Keratinocyte (primary cell): ENCODE measurements around the gene CKM. TPM values are rescaled to one million over a fixed set of nuclear protein-coding genes. Genes with fewer than 3 reads are reported as not detected.

Source experiments
- DNase-seq: peaks from one replicate; pipeline ENCODE4 v3.0.0-alpha.2; 2011; ENCODE audit warnings: low read depth, missing footprints, low spot score
- FAIRE-seq: peaks from 2 replicates; lab custom pipeline; 2011; peaks lifted over from hg19 to GRCh38; lab: Jason Lieb, UNC
- H2AFZ ChIP-seq: 2 replicates; pipeline ENCODE4 v1.6.0; 2012; ENCODE audit warnings: low read length, control low read depth, inconsistent platforms; ENCODE audit not compliant: control insufficient read depth
- H3K27ac ChIP-seq: 2 replicates; pipeline ENCODE4 v1.5.1; 2011; ENCODE audit warnings: low read length; ENCODE audit not compliant: control insufficient read depth, insufficient read depth
- H3K27me3 ChIP-seq: 3 replicates; pipeline ENCODE4 v1.6.0; 2011; ENCODE audit warnings: low read length; ENCODE audit not compliant: control insufficient read depth, insufficient read depth; ENCODE audit errors: extremely low read depth
- H3K36me3 ChIP-seq, 2 experiments: 2 replicates in 1 of 2; 3 replicates in 1 of 2; pipeline ENCODE4 v1.5.1; 2011; ENCODE audit warnings: low read length in 2 of 2, mild to moderate bottlenecking in 1 of 2; ENCODE audit not compliant: control insufficient read depth in 2 of 2, insufficient read depth in 2 of 2; ENCODE audit errors: extremely low read depth in 1 of 2
- H3K4me1 ChIP-seq: 3 replicates; pipeline ENCODE4 v1.5.1; 2011; ENCODE audit warnings: low read length; ENCODE audit not compliant: control insufficient read depth, insufficient read depth; ENCODE audit errors: extremely low read depth
- H3K4me2 ChIP-seq: 3 replicates; pipeline ENCODE4 v1.6.0; 2011; ENCODE audit warnings: low read depth, low read length; ENCODE audit not compliant: control insufficient read depth, insufficient read depth; ENCODE audit errors: extremely low read depth
- H3K4me3 ChIP-seq, 3 experiments: fragments of 200-600 bp in 1 of 3; sonication (generic) in 1 of 3; 2 replicates in 2 of 3; 3 replicates in 1 of 3; pipeline ENCODE4 v1.5.1; 2011 to 2016; ENCODE audit warnings: low read length in 3 of 3, mild to moderate bottlenecking in 3 of 3, control low read depth in 2 of 3, inconsistent platforms in 1 of 3, low read depth in 1 of 3, mixed read lengths in 1 of 3, mixed run types in 1 of 3, moderate library complexity in 1 of 3; ENCODE audit not compliant: control insufficient read depth in 2 of 3, insufficient read depth in 2 of 3; ENCODE audit errors: extremely low read depth in 1 of 3
- H3K79me2 ChIP-seq: 2 replicates; pipeline ENCODE4 v1.6.0; 2012; ENCODE audit warnings: low read length; ENCODE audit not compliant: control insufficient read depth, insufficient read depth
- H3K9ac ChIP-seq: 3 replicates; pipeline ENCODE4 v1.6.0; 2011; ENCODE audit warnings: low read length; ENCODE audit not compliant: control insufficient read depth, insufficient read depth; ENCODE audit errors: extremely low read depth
- H3K9me1 ChIP-seq: 3 replicates; pipeline ENCODE4 v1.6.0; 2011; ENCODE audit warnings: low read length; ENCODE audit not compliant: control insufficient read depth, insufficient read depth; ENCODE audit errors: extremely low read depth
- H3K9me3 ChIP-seq: 2 replicates; pipeline ENCODE4 v1.5.1; 2012; ENCODE audit warnings: low read depth, low read length; ENCODE audit not compliant: control insufficient read depth
- H4K20me1 ChIP-seq: 3 replicates; pipeline ENCODE4 v1.6.0; 2011; ENCODE audit warnings: low read length; ENCODE audit not compliant: control insufficient read depth, insufficient read depth; ENCODE audit errors: extremely low read depth
- EZH2 ChIP-seq: IDR thresholded peaks from one replicate; pipeline ENCODE4 v1.6.1; 2012; ENCODE audit warnings: inconsistent platforms, mild to moderate bottlenecking, low read length, moderate library complexity
- dilution Hi-C: fragments of 300-500 bp; cut with MboI; formaldehyde crosslinking; loops from one replicate; pipeline ENCODE4 v1.7.0; 2020; ENCODE audit warnings: low sequenced_read_pairs; ENCODE audit not compliant: extremely low pct_ligation_motif_present
- polyA plus RNA-seq, 5 experiments: library from polyadenylated mRNA; depleted of rRNA in 3 of 5; stranded (reverse) in 3 of 5; stranded (forward) in 1 of 5; unstranded in 1 of 5; fragments of >200 nt; gene quantifications; 1 replicate in 1 of 5; 2 replicates in 3 of 5; 3 replicates in 1 of 5; pipeline versions ENCODE4 v1.2.1 to v1.2.3, GENCODE V29; 2011 to 2012; ENCODE audit warnings: missing spikeins in 2 of 5, low read depth in 1 of 5, low replicate concordance in 1 of 5
- TF ChIP-seq, protein P1 (sequence below), 3 experiments: IDR thresholded peaks in 1 of 3; conservative IDR thresholded peaks in 1 of 3; optimal IDR thresholded peaks in 1 of 3; 2 replicates in 2 of 3; 3 replicates in 1 of 3; pipeline versions ENCODE3 to v1.5.1; 2011; ENCODE audit warnings: low read length in 3 of 3, mild to moderate bottlenecking in 3 of 3, moderate library complexity in 2 of 3, control low read depth in 1 of 3, inconsistent platforms in 1 of 3; ENCODE audit not compliant: insufficient read depth in 2 of 3; ENCODE audit errors: extremely low read depth in 1 of 3

The CKM gene
- polyA plus RNA-seq, 1 donor (not counting 4 experiments of a cell fraction or from before 2014, with no cell fraction given) = not detected

DNA sequence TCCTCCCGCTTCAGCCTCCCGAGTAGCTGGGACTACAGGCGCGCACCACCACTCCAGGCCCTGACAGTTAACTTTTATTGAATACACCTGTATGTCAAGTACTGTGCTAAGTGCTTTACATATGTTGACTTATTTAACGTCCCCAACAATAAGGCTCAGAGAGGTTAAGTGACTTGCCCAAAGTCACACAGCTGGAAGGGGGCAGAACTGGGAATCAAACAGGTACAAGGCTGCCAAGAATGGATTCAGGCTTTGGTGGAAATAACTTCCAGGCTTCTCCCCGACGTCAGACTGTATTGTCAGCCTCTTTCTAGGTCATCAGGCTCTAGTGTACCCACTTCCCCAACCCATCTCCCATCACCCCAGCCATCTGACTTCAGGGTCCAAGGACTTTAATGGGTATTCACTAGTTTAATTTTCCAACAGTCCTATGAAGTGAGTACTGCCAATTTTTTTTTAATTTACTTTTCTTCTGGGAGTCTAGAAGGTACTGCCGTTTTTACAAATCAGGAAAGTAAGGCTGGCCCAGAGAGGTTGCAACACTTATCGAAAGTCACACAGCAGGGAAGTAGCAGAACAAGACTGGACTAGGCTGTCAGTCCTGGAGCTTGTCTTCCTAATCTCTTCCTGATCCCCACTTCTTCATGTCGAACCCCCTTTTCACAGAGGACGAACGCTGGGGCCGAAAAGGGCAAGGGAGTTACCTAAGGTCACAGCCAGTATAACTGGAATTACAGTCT is 4.9 kb upstream of the CKM start:
- Histone ChIP-seq H3K4me2 (no peak overlapping the region), H2AFZ (no peak overlapping the region), H3K27me3 (peaks cover 10% of the 10 kb centered on the region), H3K9me3 (no peaks in the 10 kb centered on the region), H3K9ac (no peak overlapping the region), H3K36me3 (no peaks in the 10 kb centered on the region), H3K9me1 (no peaks in the 10 kb centered on the region), H4K20me1 (no peaks in the 10 kb centered on the region), H3K27ac (no peak overlapping the region), H3K79me2 (no peaks in the 10 kb centered on the region), H3K4me1 (no peaks in the 10 kb centered on the region), H3K4me3 (no peak overlapping the region)
- DNase-seq (no peak), FAIRE-seq (no peak)
- dilution Hi-C loops = no loop called here
- TF ChIP-seq, protein P1, sequence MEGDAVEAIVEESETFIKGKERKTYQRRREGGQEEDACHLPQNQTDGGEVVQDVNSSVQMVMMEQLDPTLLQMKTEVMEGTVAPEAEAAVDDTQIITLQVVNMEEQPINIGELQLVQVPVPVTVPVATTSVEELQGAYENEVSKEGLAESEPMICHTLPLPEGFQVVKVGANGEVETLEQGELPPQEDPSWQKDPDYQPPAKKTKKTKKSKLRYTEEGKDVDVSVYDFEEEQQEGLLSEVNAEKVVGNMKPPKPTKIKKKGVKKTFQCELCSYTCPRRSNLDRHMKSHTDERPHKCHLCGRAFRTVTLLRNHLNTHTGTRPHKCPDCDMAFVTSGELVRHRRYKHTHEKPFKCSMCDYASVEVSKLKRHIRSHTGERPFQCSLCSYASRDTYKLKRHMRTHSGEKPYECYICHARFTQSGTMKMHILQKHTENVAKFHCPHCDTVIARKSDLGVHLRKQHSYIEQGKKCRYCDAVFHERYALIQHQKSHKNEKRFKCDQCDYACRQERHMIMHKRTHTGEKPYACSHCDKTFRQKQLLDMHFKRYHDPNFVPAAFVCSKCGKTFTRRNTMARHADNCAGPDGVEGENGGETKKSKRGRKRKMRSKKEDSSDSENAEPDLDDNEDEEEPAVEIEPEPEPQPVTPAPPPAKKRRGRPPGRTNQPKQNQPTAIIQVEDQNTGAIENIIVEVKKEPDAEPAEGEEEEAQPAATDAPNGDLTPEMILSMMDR (optimal IDR thresholded peaks at IDR 0.05 in 1 of 3, IDR thresholded peaks at IDR 0.05 in 1 of 3, conservative IDR thresholded peaks at IDR 0.05 in 1 of 3; ENCODE audit: extremely low read depth in 1 of 3, insufficient read depth in 2 of 3, low read length in 3 of 3) = no peak
- no peak for TF ChIP-seq EZH2

DNA sequence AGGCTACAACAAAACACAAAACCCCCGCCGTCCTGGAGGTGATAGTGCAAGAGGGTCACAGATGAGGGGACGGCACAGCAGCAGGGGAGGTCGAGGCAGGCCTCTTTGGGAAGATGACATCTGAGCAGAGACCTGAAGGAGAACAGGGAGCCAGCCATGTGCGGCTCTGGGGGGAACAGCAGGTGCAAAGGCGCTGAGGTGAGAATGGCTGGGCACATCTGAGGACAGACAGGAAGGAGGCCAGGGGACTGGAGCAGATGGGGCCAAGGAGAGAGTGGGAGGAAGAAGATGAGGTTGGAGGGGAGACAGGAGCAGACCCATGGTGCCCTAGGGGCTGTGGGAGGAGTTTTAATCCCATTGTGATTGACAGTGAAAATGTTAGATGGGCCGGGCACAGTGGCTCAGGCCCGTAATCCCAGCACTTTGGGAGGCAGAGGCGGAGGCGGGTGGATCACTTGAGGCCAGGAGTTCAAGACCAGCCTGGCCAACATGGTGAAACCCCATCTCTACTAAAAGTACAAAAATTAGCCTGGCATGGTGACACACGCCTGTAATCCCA is 1.8 kb upstream of the CKM start:
- H3K9me1 ChIP-seq = no peaks in the 10 kb centered on the region
- H3K4me3 ChIP-seq = no peak overlapping the region
- FAIRE-seq (no peak), DNase-seq (no peak)
- peaks cover 10% of the 10 kb centered on the region for H3K27me3 ChIP-seq
- TF ChIP-seq, protein P1 (optimal IDR thresholded peaks at IDR 0.05 in 1 of 3, IDR thresholded peaks at IDR 0.05 in 1 of 3, conservative IDR thresholded peaks at IDR 0.05 in 1 of 3; ENCODE audit: extremely low read depth in 1 of 3, insufficient read depth in 2 of 3, low read length in 3 of 3) = no peak
- no peak for TF ChIP-seq EZH2
- H3K4me1 ChIP-seq = no peaks in the 10 kb centered on the region
- no peaks in the 10 kb centered on the region for H4K20me1 ChIP-seq
- no peak overlapping the region for H3K27ac ChIP-seq
- no peak overlapping the region for H3K9ac ChIP-seq
- no peaks in the 10 kb centered on the region for H3K79me2 ChIP-seq
- no peak overlapping the region for H3K4me2 ChIP-seq
- no peaks in the 10 kb centered on the region for H3K9me3 ChIP-seq
- H2AFZ ChIP-seq = no peak overlapping the region
- dilution Hi-C loops = no loop called here
- H3K36me3 ChIP-seq = no peaks in the 10 kb centered on the region
